ENCODE results near the gene ABCC2.

DNA sequence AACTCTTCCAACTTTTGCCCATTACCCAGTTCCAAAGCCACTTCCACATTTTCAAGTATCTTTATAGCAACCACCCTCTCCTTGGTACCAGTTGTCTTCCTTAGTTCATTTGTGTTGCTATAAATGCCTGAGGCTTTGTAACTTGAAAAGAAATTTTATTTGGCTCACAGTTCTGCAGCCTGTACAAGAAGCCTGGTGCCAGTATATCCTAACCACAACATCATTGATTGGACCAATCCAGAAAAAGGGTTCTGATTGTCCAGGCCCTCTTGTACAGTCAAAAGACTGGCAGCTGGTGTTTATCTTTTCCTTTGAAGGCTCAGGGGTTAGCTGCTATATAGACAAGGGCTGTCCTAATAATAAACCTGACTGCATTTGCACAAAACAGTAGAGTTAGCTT is 21.1 kb upstream of the ABCC2 start:
- TF ChIP-seq, protein P1, sequence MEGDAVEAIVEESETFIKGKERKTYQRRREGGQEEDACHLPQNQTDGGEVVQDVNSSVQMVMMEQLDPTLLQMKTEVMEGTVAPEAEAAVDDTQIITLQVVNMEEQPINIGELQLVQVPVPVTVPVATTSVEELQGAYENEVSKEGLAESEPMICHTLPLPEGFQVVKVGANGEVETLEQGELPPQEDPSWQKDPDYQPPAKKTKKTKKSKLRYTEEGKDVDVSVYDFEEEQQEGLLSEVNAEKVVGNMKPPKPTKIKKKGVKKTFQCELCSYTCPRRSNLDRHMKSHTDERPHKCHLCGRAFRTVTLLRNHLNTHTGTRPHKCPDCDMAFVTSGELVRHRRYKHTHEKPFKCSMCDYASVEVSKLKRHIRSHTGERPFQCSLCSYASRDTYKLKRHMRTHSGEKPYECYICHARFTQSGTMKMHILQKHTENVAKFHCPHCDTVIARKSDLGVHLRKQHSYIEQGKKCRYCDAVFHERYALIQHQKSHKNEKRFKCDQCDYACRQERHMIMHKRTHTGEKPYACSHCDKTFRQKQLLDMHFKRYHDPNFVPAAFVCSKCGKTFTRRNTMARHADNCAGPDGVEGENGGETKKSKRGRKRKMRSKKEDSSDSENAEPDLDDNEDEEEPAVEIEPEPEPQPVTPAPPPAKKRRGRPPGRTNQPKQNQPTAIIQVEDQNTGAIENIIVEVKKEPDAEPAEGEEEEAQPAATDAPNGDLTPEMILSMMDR (IDR thresholded peaks at IDR 0.05), result no peak
- no peak for TF ChIP-seq POLR2A (IDR thresholded peaks at IDR 0.05)
